Activated CD8-positive, alpha-beta memory T cell treated with anti-CD3 and anti-CD28 coated beads, Interleukin-2, amount 50 U/mL, for 24 hours (primary cell): ENCODE results near the gene YWHAH.
A peak's percentile ranks its signal among the peaks of the same experiment; 100 is the strongest.

Experiments used
- DNase-seq: peaks from one replicate; pipeline ENCODE4 v3.0.0-alpha.2; 2020; ENCODE audit errors: extremely low read depth

YWHAH gene

DNA sequence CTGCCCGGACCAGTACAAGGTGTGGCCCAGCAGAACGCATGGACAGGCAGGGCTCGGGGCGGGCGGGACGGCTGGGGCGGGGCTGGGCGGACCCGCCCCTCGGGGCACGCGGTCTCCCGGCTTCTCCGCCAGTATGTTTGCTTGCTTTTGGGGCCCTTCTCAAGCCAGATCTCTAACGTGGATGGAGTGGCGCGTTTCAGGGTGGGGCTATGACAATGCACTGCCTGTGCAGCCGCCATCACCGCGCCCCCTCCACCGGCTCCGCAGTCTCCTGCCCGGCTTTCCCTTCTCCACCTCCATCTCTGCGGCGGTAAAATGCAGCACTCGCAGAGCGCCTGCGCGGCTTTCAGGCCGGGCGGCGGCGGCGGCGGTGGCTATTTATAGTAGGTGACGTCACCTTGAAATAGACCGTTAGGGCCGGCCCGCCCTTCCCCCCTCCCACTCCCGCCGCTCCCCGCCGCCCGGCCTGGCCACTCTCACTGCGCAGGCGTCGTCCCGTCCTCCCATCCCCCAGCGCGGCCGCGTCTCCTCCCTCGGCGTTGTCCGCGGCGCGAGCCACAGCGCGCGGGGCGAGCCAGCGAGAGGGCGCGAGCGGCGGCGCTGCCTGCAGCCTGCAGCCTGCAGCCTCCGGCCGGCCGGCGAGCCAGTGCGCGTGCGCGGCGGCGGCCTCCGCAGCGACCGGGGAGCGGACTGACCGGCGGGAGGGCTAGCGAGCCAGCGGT, at the start of gene YWHAH:
Gene YWHAH (plus strand): TSS at position 558 of the 722 bp plus-strand sequence. CDS start 199 bp downstream, outside the sequence.
- DNase-seq: peak; percentile 76

DNA sequence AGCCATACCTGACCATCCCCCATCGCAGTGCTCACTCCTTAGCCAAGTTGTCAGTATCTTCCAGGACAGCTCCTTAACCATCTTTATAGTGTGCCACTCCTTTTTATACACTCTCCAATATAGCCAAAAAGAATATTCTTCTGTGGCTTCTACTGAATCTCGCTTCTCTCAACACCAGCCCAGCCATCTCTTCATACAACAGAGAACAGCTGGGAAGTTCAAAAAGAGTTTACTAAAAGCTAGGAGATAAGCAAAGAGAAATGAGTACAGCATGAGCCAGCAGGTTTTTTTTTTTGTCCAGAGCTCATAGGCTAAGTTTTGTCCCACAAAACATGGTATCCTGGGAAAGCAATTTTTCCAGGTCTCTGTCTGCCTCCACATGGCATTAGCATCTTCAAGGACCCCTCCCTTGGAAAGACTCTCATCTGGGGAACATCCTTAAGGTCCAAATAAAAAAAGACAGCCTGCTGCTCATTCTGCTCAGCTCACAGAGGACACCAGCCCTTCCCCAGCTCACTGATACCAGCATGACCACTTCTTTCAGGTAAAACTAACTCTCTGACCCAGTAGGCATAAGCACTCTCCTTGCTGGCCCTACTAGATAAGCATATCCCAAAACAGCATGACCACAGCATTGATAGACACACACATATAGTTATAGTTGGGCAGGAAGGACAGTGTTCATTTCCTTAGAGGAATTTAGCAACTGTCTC, 48.8 kb upstream of the YWHAH start:
- no peak for DNase-seq

DNA sequence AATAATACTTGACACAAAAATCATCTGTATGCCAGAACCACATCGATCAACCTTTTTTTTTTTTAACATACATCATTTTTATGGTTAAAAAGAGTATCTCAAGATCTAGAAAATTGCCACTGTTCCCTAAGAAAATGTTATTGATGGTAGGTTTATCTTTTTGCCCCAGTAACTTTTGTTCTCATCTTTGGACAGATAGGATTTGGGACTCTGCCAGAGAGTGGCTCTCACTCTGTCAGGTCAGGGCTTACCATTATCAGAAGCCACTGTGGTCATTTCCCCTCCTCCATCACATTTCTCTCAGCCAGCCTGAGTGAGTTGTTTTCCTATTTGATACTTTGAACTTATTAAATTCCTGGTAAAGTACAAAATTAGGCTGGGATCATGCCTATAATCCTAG, 47.9 kb upstream of the YWHAH start:
- DNase-seq: no peak

DNA sequence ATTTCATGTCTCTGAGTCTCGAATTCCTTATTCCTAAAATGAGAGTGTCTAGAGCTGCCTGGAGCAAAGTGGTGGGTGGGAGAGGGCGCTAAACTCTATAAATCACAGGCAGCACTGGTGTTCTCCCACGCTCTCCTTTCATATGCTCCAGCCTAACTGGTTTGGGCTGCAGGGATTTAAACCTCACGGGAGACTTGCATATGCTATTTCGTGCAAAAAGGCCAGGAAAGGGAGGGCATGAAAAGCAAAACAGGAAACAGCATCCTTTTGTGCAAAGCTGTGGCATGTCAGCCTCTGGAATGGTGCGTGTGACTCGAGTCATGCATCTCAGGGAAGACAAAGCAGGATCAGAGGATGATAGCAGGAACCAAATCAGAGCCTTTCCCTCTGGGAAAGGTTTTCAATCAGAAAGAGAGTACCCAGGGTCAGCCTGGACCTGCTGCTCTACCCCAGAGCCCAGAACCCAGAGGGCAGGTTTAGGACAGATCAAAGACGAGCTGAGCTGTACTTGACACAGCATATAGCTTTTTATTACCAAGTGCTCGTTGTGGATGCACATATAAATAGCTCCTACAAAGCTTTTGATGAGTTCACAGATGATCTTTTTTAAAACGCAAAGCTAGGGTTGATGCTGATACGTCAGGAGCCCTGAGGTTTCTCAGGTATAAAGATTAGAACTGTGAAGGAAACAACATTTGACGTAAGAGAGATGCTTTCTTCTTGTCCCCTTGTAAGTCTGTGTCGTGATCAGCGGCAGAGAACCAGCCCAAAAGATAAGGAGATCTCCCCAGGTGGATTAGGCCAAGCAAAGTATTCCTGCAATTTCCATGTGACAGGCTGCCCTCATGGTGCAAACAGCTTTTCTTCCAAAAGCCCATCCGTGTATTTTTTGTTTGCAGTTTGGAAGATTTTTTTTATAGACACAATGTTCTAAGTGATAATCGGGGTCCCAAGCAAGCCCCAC, 46.2 kb upstream of the YWHAH start:
- no peak for DNase-seq

DNA sequence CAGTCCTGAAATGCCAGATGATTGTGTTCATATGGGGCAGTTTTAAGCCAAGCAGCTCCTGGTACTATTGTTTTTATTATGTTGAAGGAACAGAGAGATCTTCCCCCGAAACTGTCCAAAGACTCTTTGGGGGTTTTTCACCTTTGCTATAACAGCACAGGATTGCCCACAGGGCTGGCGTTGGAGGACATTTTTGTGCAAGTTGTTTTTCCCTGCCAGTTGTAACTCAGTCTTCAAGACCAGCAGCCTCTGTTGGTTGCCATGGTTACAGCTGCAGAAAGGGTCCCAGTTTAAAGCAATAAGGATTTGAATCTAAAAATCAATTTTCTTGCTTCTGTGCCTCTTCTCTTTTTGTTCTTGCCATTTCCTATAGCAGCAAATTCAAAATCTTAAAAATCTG, 45.4 kb upstream of the YWHAH start:
- DNase-seq: no peak

DNA sequence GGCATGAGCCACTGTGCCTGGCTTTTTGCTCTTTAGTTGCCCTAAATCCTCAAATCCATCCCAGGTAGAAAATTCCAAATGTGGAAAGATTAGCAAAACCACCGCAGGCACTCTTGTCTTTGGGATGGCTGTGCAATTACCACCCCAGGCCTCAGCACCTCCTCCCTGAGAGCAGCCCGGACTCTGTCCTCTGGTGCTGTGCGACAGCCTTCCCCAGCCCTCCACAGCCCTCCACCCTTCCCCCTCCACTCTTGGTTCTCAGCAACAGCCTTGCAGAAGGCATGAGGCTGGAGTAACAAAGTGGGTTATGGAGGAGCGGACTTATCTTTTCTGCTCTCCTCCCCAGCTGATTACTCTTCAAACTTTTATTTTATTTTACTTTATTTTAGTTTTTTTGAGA, 44.7 kb upstream of the YWHAH start:
- no peak for DNase-seq

DNA sequence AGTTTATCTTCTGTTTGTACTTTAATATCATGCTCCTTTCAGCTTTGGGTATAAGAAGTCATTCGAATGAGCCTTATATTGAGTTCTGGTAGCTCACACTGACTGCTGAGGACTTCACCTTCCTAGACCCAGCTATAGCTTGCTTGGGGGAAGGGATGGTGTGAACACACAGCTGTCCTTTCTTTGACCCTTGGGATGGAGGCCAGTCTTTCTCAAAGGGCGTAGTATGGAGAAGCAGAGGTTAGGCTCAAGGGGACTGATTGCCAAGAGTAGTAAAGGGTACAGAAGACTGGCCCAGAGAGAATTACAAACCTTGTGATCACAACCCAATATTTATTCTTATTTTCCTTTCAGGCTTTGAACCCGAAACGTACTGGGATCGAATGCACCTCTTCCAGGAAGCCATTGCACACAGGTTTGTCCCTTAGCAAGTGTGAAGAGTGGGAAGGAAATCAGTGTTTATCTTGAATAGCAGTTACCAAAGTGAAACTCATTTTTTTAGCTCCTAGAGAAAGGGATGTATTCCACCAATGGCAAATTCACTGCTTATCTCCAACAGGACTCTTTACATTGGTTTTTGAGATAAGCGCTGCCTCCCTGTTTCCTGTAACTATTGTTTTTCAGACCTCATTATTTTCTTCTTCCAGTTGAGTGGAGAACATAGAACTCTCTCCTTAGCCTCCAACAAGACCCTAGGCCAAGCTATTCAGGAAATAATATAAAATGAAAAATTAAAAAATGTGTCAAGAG, 42.8 kb upstream of the YWHAH start:
- no peak for DNase-seq

DNA sequence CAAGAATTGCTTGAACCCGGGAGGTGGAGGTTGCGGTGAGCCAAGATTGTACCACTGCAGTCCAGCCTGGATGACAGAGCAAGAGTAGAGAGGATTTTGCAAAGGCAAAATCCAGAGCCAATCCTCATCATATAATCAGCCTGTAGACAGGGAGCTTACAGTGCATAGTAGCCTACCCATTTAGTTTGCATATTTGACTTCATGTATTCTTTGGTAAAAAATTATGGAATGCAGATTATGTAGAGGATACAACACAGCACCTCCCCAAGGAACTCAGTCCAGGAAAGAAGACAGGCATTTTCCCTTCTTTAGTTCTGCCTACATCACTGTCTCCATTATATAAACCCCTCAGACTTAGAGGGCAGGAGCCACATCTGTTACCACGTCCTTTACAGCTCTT, 39.7 kb upstream of the YWHAH start:
- DNase-seq: no peak

DNA sequence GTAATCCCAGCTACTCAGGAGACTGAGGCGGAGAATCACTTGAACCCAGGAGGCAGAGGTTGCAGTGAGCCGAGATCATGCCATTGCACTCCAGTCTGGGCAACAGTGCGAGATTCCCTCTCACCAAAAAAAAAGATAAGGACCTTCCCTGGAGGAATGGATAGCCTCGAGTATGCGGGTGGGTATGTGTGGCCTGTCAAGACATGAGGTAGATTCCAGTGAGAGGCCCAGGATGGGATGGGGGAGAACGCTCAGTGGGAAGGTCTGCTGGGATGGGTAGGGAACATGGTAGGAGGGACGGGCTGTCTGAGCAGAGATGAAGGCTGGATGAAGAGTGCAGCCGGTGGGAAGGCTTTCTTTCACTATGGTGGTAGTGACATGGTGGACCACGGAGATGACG, 39.0 kb upstream of the YWHAH start:
- DNase-seq: no peak

DNA sequence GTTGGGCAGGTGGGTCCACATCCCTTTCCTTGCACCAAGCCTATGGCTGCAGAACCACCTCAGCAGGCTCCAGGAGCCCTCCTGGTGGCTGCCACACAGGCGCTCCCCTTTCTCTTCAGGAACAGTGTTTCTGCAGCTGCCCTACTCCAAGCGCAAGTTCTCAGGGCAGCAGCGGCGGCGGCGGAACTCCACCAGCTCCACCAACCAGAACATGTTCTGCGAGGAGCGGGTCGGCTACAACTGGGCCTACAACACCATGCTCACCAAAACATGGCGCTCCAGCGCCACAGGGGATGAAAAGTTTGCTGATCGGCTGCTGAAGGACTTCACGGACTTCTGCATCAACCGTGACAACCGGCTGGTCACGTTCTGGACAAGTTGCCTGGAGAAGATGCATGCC, 38.2 kb upstream of the YWHAH start:
- no peak for DNase-seq

DNA sequence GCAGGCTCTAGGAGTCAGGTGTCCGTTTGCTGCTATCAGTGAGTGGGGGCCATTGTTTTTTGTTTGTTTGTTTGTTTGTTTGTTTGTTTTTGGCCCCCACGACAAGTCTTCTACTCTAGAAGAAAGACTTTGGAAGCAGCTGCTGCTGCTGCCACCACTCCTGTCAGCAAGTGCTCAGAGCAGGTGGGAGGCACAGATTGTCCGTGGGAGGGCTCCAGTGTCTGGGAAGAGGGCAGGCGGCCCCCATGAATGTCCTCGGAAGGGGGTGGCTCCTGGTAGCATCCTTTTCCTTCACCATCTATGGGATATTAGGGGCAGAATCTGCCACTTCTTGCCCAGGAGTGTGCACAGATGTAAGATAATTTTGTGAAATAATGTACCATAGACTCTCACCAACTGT, 37.8 kb upstream of the YWHAH start:
- DNase-seq: no peak

DNA sequence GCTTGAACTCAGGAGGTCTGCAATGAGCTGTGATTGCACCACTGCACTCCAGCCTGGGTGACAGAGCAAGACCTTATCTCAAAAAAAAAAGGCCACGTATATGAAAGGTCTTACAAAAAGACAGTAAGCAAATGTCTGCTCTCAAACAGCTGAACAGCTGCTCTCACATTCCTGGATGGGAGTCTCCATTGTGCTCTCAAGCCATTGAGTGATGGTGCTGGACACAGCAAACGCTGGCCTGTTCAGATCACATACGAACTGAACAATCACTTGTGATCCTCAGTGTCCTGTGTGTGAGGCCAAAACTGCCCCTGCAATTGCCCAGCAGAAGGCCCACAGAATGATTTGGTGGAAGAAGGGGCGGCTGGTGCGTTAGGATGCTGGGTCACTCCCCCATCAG, 34.4 kb upstream of the YWHAH start:
- no peak for DNase-seq

DNA sequence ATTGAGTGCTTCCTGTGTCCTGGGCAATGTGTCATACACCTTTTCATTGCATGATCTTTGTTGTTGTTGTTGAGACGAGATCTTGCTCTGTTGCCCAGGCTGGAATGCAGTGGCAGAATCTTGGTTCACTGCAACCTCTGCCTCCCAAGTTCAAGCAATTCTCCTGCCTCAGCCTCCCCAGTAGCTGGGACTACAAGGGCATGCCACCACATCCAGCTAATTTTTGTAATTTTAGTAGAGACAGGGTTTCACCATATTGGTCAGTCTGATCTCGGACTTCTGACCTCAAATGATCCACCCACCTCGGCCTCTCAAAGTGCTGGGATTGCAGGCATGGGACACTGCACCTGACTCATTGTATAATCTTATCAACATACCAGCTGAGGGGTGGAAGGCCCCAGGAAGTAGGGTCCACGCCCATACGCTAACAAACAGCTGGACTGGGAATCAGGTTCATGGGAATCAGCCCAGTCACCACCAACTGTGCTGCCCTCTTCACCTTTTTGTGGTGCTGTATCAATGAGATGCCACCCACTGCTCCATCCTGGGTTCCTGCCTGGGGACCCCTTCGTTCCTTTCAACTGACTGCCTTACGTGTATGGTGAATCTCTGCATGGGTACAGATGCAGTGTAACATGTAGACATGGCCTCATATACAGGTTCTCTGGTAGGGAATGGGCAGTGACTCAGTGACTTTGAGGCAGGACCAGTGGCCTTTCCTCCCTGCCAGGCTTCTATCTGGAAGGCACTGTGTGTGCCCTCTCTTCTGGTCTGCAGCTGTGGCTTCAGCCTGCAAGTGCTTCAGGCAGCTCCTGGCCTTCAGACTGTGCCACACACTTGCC, 32.5 kb upstream of the YWHAH start:
- no peak for DNase-seq

DNA sequence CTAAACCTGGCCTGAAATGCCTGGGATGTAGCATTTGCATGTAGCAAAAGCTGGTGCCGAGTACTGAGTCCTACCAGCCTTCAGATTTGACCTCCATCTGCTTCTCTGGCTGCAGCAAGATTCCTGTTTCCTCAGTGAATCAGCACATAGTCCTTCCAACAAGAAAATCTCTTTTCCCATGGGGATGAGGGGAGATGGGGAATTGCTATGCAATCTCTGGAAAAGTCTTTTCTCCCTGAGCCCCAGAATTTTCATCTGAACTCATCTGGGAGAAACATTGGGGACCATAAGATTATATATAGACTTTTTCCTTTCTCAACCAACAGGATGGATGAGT, 32.0 kb upstream of the YWHAH start:
- DNase-seq: no peak

DNA sequence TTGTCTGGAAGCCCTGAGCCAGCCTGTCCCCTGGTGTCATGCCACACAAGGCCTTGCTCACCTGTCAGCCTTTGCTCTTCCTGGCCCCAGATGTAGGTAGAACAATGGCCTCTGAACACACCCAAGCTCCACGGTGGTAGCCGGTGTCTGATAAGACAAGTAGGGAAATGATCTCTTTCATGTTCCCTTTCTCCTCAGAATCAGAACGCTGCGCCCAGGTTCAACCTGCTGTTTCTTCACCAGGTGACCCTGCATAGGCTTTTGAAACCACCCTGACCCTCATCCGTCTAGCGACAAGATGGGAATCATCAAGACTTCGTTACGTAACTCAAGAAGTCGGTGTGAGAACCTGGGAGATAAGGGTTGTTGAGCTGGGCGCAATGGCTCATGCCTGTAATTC, 28.7 kb upstream of the YWHAH start:
- DNase-seq: no peak

DNA sequence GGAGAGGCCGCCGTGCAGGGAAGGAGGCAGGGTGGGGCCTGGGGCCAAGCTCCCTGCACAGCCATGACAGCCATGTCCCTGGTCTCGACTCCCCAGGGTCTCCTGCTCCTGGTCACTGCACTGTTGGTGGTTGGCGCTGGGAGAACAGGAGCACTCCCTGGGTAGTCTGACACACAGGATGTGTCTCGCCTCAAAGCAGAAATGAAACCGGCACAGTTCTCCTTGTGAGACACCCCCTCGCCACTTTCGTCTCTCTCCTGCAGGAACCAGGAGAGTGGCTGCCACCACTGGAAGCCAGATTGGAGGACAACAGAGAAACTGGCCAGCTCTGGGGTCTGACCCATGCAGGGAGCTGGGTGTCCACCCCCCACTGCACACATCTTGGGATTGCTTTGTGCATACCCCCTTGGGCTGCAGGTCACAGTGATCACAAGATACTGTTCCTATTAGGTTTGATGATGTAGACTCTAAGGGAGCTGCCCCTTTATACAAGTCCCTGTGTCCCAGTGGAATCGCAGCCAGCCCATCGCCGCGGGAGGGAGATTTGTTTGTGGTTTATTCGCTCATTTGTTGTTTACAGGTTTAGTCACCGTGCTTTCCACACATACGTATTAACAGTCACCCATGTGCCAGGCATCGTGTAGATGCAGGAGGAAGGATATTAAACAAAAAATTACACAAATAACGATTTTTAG, 27.0 kb upstream of the YWHAH start:
- no peak for DNase-seq

DNA sequence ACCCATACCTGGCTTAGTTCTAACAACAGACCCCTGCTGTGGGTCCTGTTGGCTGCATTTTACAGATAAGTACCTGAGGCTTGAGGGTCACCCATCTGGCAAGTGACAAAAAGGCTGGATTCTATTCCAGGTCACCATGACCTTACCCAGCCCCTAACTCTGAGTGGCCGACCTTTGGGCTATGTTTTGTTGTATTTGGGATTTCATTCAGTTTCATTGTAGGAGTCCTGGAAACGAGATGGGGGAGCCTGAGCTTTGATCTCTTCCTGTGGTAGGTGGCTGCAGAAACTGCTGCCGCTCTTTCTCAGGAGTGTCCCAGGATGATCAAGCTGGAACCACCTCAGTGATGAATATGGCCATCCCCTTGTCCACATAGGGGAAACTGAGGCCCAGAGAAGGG, 24.6 kb upstream of the YWHAH start:
- no peak for DNase-seq

DNA sequence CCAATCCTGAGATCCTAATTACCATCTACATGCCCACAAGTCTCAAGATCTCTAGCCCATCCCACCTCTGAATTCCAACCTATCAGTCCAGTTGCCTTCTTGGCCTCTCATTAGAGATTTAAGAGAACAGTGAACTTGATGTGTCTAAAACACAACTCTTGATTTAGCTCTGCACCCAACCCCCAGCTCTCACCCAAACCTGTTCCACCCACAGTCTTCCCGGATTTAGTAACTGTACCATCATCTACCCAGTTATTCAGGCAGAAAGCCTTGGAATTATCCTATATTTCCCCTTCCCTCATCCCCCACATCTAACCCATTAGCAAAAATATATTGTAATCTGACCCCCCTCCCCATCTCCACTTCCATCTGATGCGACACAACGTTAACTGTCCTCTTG, 24.0 kb upstream of the YWHAH start:
- DNase-seq: no peak

DNA sequence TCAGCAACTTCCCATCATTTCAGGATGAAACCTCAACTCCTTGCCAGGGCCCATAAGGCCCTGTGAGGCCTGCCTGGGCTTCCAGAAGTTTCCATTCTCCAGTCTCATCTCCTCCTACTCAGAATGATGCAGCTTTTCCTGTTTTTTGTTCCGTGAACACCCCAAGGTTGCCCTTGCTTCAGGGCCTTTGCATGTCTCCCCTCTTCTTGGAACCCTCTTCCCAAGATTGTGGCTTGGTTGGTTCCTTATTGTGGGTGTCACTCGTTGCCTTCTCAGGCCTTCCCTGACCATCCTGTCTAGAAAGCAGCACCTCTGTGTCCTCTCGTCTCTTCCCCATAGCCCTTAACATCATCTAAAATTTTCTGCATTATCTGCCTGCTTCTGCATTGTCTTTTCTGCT, 23.2 kb upstream of the YWHAH start:
- no peak for DNase-seq

DNA sequence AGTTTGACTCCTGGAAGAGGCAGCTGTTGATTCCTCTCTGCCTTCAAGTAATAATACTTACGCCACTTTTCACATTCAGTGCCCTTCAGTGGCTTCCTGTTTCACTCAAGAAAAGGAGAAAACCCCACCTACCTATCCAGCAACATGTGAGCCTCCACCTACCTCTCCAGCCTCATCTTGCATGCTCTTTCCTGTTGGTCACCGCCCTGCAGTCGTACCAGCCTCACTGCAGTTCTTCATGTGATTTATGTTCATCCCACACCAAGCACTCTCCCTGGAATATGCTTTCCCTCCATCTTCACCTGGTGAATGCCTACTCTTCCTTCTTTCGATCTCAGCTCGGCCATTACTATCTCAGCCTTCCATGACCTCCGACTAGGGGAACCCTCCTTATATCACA, 21.8 kb upstream of the YWHAH start:
- DNase-seq: no peak
